PC-3 (cell line): ENCODE data around the gene GALNT14. TPM values are rescaled to one million over a fixed set of nuclear protein-coding genes. Genes with fewer than 3 reads are reported as not detected.

ENCODE experiments used
- ATAC-seq: fragments of 200-7000 bp; cut with Tn5 transposase; 2 replicates; pipeline ENCODE4 v1.9.1; 2020; ENCODE audit warnings: mild to moderate bottlenecking, moderate library complexity
- BruUV-seq: library from RNA; stranded (reverse); fragments of 400-500 nt; replicated peaks from 2 replicates; lab custom pipeline; 2021; lab: Mats Ljungman, UMichigan
- CTCF ChIA-PET: fragments of 300-600 bp; sonication (Branson Sonifier 250); formaldehyde crosslinking; loops from one replicate; lab custom pipeline; 2022; ENCODE audit warnings: antibody characterized with exemption; lab: Charles Lee
- POLR2A ChIA-PET: fragments of 300-600 bp; sonication (Branson Sonifier 250); formaldehyde crosslinking; loops from one replicate; lab custom pipeline; 2022; ENCODE audit warnings: antibody characterized with exemption; ENCODE audit not compliant: unreplicated experiment; lab: Charles Lee
- DNase-seq: peaks from one replicate; pipeline ENCODE4 v3.0.0-alpha.2; 2015
- H2AFZ ChIP-seq: fragments of 300-600 bp; sonication (generic); 2 replicates; pipeline ENCODE4 v1.6.0; 2016; ENCODE audit warnings: antibody characterized with exemption, low read length
- H3F3A ChIP-seq: fragments of 300-600 bp; sonication (generic); one replicate; pipeline ENCODE4 v1.6.0; 2017; ENCODE audit warnings: antibody characterized with exemption, low read length, control low read depth, mild to moderate bottlenecking; ENCODE audit not compliant: unreplicated experiment
- H3K27ac ChIP-seq: fragments of 300-600 bp; sonication (generic); 2 replicates; pipeline ENCODE4 v1.5.1; 2016; ENCODE audit warnings: mild to moderate bottlenecking, low read length
- H3K27me3 ChIP-seq: fragments of 300-600 bp; sonication (generic); 2 replicates; pipeline ENCODE4 v1.6.1; 2016; ENCODE audit warnings: low read length, mixed read lengths
- H3K36me3 ChIP-seq: fragments of 300-600 bp; sonication (generic); 2 replicates; pipeline ENCODE4 v1.6.1; 2016; ENCODE audit warnings: low read depth, mixed run types, low read length, mixed read lengths
- H3K4me1 ChIP-seq: fragments of 300-600 bp; sonication (generic); 2 replicates; pipeline ENCODE4 v1.5.1; 2016; ENCODE audit warnings: low read length; ENCODE audit not compliant: insufficient read depth
- H3K4me2 ChIP-seq: fragments of 300-600 bp; sonication (generic); 2 replicates; pipeline ENCODE4 v1.6.0; 2016; ENCODE audit warnings: low read length
- H3K4me3 ChIP-seq: fragments of 300-600 bp; sonication (generic); 2 replicates; pipeline ENCODE4 v1.5.1; 2016; ENCODE audit warnings: mild to moderate bottlenecking, low read length, mixed read lengths
- H3K79me2 ChIP-seq: fragments of 300-600 bp; sonication (generic); 2 replicates; pipeline ENCODE4 v1.6.1; 2017; ENCODE audit warnings: low read length, mixed read lengths
- H3K9ac ChIP-seq: fragments of 300-600 bp; sonication (generic); 2 replicates; pipeline ENCODE4 v1.6.0; 2016; ENCODE audit warnings: mild to moderate bottlenecking, low read length
- H3K9me2 ChIP-seq: fragments of 300-600 bp; sonication (generic); replicated peaks from 2 replicates; pipeline ENCODE4 v1.6.1; 2016; ENCODE audit warnings: mixed run types, low read length, mixed read lengths
- H3K9me3 ChIP-seq: fragments of 300-600 bp; sonication (generic); 2 replicates; pipeline ENCODE4 v1.6.1; 2016; ENCODE audit warnings: low read length, mixed read lengths
- H4K20me1 ChIP-seq: fragments of 300-600 bp; sonication (generic); 2 replicates; pipeline ENCODE4 v1.6.1; 2016; ENCODE audit warnings: low read length, mixed read lengths
- EZH2 ChIP-seq: fragments of 300-600 bp; sonication (generic); IDR thresholded peaks from one replicate; pipeline ENCODE4 v1.6.1; 2017; ENCODE audit warnings: antibody characterized with exemption, mild to moderate bottlenecking, low read length; ENCODE audit not compliant: unreplicated experiment
- EZH2phosphoT487 ChIP-seq: fragments of 300-600 bp; sonication (generic); IDR thresholded peaks from 2 replicates; pipeline ENCODE4 v1.6.1; 2018; ENCODE audit warnings: mild to moderate bottlenecking, antibody characterized with exemption, low read length, borderline replicate concordance
- intact Hi-C: fragments of 100-400 bp; cut with micrococcal nuclease; formaldehyde crosslinking; loops from 2 replicates; pipeline ENCODE4 v1.9.0; 2023
- total RNA-seq: library from RNA; depleted of rRNA; stranded (reverse); fragments of >200 nt; gene quantifications from 2 replicates; pipeline ENCODE4 v1.2.3, GENCODE V29; 2014
- TF ChIP-seq, protein P1 (sequence below): fragments of 300-600 bp; sonication (generic); conservative IDR thresholded peaks from 2 replicates; pipeline ENCODE4 v1.5.1; 2017; ENCODE audit warnings: antibody characterized with exemption, low read depth, mild to moderate bottlenecking, low read length

Gene GALNT14
- total RNA-seq, 1 experiment from 2014 or later, result 10.2 TPM

DNA sequence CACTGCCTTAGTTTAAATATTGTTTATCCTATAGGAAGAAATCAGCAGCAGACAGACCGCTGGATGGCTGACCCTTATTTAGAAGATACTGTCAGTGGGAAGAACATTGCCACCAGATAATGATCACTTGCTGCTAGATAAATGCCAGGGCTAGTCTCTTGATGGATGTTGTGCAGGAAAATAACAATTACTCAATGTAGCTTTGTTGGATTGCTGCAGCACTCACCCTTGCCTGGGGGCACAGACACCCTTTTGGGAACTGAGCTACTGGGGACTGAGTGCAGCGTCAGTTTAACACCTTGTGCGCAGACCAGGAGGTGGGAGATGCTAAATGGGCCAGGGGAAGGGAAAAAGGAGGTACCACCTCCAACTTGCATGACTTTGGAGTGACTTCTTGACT, 266.8 kb downstream of the GALNT14 start:
- Histone ChIP-seq H3K9me2 (no peaks in the 10 kb centered on the region), H3K36me3 (no peaks in the 10 kb centered on the region), H3K9ac (no peak overlapping the region), H2AFZ (no peak overlapping the region), H3F3A (no peaks in the 10 kb centered on the region), H3K79me2 (no peaks in the 10 kb centered on the region), H3K9me3 (no peaks in the 10 kb centered on the region), H3K4me1 (no peaks in the 10 kb centered on the region), H3K4me3 (no peak overlapping the region), H4K20me1 (no peaks in the 10 kb centered on the region), H3K27ac (no peak overlapping the region), H3K27me3 (no peaks in the 10 kb centered on the region), H3K4me2 (no peak overlapping the region)
- ChIA-PET POLR2A (no interaction called here), CTCF (no interaction called here)
- no peak for TF ChIP-seq EZH2
- TF ChIP-seq, protein P1, sequence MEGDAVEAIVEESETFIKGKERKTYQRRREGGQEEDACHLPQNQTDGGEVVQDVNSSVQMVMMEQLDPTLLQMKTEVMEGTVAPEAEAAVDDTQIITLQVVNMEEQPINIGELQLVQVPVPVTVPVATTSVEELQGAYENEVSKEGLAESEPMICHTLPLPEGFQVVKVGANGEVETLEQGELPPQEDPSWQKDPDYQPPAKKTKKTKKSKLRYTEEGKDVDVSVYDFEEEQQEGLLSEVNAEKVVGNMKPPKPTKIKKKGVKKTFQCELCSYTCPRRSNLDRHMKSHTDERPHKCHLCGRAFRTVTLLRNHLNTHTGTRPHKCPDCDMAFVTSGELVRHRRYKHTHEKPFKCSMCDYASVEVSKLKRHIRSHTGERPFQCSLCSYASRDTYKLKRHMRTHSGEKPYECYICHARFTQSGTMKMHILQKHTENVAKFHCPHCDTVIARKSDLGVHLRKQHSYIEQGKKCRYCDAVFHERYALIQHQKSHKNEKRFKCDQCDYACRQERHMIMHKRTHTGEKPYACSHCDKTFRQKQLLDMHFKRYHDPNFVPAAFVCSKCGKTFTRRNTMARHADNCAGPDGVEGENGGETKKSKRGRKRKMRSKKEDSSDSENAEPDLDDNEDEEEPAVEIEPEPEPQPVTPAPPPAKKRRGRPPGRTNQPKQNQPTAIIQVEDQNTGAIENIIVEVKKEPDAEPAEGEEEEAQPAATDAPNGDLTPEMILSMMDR, result no peak
- no peak for TF ChIP-seq EZH2phosphoT487
- ATAC-seq (no peak), DNase-seq (no peak)
- intact Hi-C loops, result no loop called here
- BruUV-seq, result no TSS peak

DNA sequence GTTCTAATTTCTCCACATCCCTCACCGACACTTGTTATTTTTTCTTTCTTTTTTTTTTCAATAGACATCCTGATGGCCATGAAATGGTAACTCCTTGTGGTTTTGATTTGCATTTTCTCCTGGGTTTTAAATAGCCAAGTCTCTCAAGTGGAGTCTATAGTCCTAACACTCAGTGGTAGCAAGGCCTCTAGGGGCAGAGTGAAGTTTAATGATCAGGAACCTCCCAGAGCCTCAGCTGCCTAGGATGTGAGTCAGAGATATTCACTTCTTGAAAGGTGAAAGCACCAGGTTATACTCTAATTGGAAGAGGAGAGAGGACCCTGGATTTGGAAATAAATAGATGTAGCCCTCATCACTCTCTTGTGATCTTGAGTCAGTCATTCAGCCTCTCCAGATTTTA, 268.3 kb downstream of the GALNT14 start:
- H3K4me2 ChIP-seq, result no peak overlapping the region
- no peak overlapping the region for H2AFZ ChIP-seq
- no peak for TF ChIP-seq EZH2phosphoT487
- no peaks in the 10 kb centered on the region for H4K20me1 ChIP-seq
- intact Hi-C loops, result loop anchor here (10.0 kb wide), 1 partner anchor 705 kb away; no protein-coding TSS in a partner anchor
- H3K9ac ChIP-seq, result no peak overlapping the region
- BruUV-seq, result no TSS peak
- ATAC-seq (no peak), DNase-seq (no peak)
- no peaks in the 10 kb centered on the region for H3K79me2 ChIP-seq
- no peaks in the 10 kb centered on the region for H3F3A ChIP-seq
- H3K27ac ChIP-seq, result no peak overlapping the region
- H3K9me3 ChIP-seq, result no peaks in the 10 kb centered on the region
- H3K4me3 ChIP-seq, result no peak overlapping the region
- no peaks in the 10 kb centered on the region for H3K36me3 ChIP-seq
- no peaks in the 10 kb centered on the region for H3K4me1 ChIP-seq
- ChIA-PET POLR2A (no interaction called here), CTCF (no interaction called here)
- no peaks in the 10 kb centered on the region for H3K9me2 ChIP-seq
- no peaks in the 10 kb centered on the region for H3K27me3 ChIP-seq

DNA sequence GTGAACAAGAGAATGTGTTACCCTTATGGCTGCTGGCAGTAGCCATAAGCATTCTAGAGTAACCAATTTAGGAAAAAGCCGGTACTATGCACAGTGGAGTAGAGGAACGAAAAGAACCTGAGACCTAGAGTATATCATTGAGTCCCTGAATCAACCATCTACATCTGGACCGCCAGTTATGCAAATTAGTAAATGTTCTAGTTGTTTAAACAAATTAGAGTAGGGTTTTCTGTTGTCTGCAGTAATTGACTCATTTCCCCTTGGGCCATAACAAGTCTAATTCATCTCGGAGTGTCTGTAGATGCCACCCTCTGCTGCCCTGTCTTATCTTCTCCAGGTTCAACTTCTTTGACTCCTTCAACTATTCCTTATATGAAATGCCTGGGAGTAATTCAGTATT, 270.9 kb downstream of the GALNT14 start:
- no peaks in the 10 kb centered on the region for H3K27me3 ChIP-seq
- CTCF ChIA-PET, result no interaction called here
- no peak overlapping the region for H2AFZ ChIP-seq
- no peaks in the 10 kb centered on the region for H3K9me3 ChIP-seq
- H3F3A ChIP-seq, result no peaks in the 10 kb centered on the region
- H3K4me2 ChIP-seq, result no peak overlapping the region
- POLR2A ChIA-PET, result no interaction called here
- H3K36me3 ChIP-seq, result no peaks in the 10 kb centered on the region
- no peak for DNase-seq
- H3K79me2 ChIP-seq, result no peaks in the 10 kb centered on the region
- no peaks in the 10 kb centered on the region for H3K4me1 ChIP-seq
- no peak for ATAC-seq
- TF ChIP-seq, protein P1, result no peak
- no peak for TF ChIP-seq EZH2
- TF ChIP-seq EZH2phosphoT487, result no peak
- H3K9me2 ChIP-seq, result no peaks in the 10 kb centered on the region
- H3K9ac ChIP-seq, result no peak overlapping the region
- intact Hi-C loops, result loop anchor here (10.0 kb wide), 1 partner anchor 703 kb away; no protein-coding TSS in a partner anchor
- H3K27ac ChIP-seq, result no peak overlapping the region
- no peak overlapping the region for H3K4me3 ChIP-seq
- no TSS peak for BruUV-seq
- H4K20me1 ChIP-seq, result no peaks in the 10 kb centered on the region
